K562 (cell line): ENCODE data around the gene RPF1. TPM values are rescaled to one million over a fixed set of nuclear protein-coding genes. Genes with fewer than 3 reads are reported as not detected.

ENCODE experiments used
- ARID1B ChIP-seq: fragments of 450-650 bp; IDR thresholded peaks from 2 replicates; pipeline ENCODE4 v1.6.1; 2016; ENCODE audit warnings: antibody characterized with exemption, mild to moderate bottlenecking, inconsistent platforms
- CC2D1A ChIP-seq: fragments of 450-650 bp; IDR thresholded peaks from 2 replicates; pipeline ENCODE4 v1.6.1; 2017; ENCODE audit warnings: mild to moderate bottlenecking
- E2F4 ChIP-seq: sonication (generic); formaldehyde crosslinking; IDR thresholded peaks from 2 replicates; pipeline ENCODE4 v1.8.0; 2022; ENCODE audit warnings: mild to moderate bottlenecking, low read depth, missing genetic modification reagents
- EGR1 ChIP-seq: fragments of 450-650 bp; conservative IDR thresholded peaks from 2 replicates; pipeline ENCODE4 v1.6.1; 2017; ENCODE audit warnings: mild to moderate bottlenecking
- IRF9 ChIP-seq: fragments of 450-650 bp; IDR thresholded peaks from 2 replicates; pipeline ENCODE4 v1.6.1; 2016; ENCODE audit warnings: missing biosample characterization, missing genetic modification characterization
- MAZ ChIP-seq, 2 experiments: fragments of 450-650 bp in 1 of 2; sonication (generic) in 1 of 2; formaldehyde crosslinking; IDR thresholded peaks in 1 of 2; conservative IDR thresholded peaks in 1 of 2; 2 replicates each; pipeline versions ENCODE4 v1.4.0 to v1.5.0; 2020; ENCODE audit warnings: mild to moderate bottlenecking in 1 of 2, missing genetic modification reagents in 1 of 2
- MNT ChIP-seq, 2 experiments: fragments of 450-650 bp; conservative IDR thresholded peaks; 2 replicates each; pipeline ENCODE4 v1.6.1; 2017; ENCODE audit warnings: mild to moderate bottlenecking in 2 of 2, moderate library complexity in 2 of 2
- NKRF ChIP-seq: fragments of 450-650 bp; IDR thresholded peaks from 2 replicates; pipeline ENCODE4 v1.6.1; 2016; ENCODE audit warnings: borderline replicate concordance
- NONO ChIP-seq, 2 experiments: fragments of 200-400 bp in 1 of 2; fragments of 450-650 bp in 1 of 2; formaldehyde crosslinking in 1 of 2; IDR thresholded peaks; 2 replicates each; pipeline ENCODE4 v1.6.1; 2017; ENCODE audit warnings: low read depth in 2 of 2, mild to moderate bottlenecking in 2 of 2, moderate library complexity in 2 of 2, low read length in 1 of 2
- NR1H2 ChIP-seq: sonication (generic); formaldehyde crosslinking; IDR thresholded peaks from 2 replicates; pipeline ENCODE4 v1.4.0; 2020; ENCODE audit warnings: mild to moderate bottlenecking, missing genetic modification reagents
- PYGO2 ChIP-seq: fragments of 450-650 bp; IDR thresholded peaks from 2 replicates; pipeline ENCODE4 v1.6.1; 2016; ENCODE audit warnings: mild to moderate bottlenecking, missing genetic modification characterization, moderate library complexity, missing compliant biosample characterization
- SNIP1 ChIP-seq: fragments of 450-650 bp; IDR thresholded peaks from 2 replicates; pipeline ENCODE4 v1.7.1; 2017; ENCODE audit warnings: low read depth, mild to moderate bottlenecking
- SP1 ChIP-seq: sonication (generic); formaldehyde crosslinking; IDR thresholded peaks from 2 replicates; pipeline ENCODE4 v1.8.1; 2022; ENCODE audit warnings: mild to moderate bottlenecking, missing genetic modification reagents
- STAG1 ChIP-seq: sonication (generic); formaldehyde crosslinking; IDR thresholded peaks from 2 replicates; pipeline ENCODE4 v1.5.0; 2020; ENCODE audit warnings: missing genetic modification reagents, borderline replicate concordance
- TCF7L2 ChIP-seq: fragments of 150-350 bp; IDR thresholded peaks from 2 replicates; pipeline ENCODE4 v1.6.1; 2016; ENCODE audit warnings: low read depth, mild to moderate bottlenecking, low read length, moderate library complexity
- USF1 ChIP-seq: sonication (generic); formaldehyde crosslinking; IDR thresholded peaks from 2 replicates; pipeline ENCODE4 v1.9.0; 2022; ENCODE audit warnings: mild to moderate bottlenecking, missing genetic modification reagents
- ZBTB7A ChIP-seq: IDR thresholded peaks from 2 replicates; pipeline ENCODE4 v1.6.1; 2011; ENCODE audit warnings: low read depth, mild to moderate bottlenecking, low read length, moderate library complexity, borderline replicate concordance; ENCODE audit not compliant: control insufficient read depth
- ZEB2 ChIP-seq: fragments of 450-650 bp; IDR thresholded peaks from 2 replicates; pipeline ENCODE4 v1.6.1; 2016
- ZNF224 ChIP-seq: sonication (generic); formaldehyde crosslinking; IDR thresholded peaks from 2 replicates; pipeline ENCODE4 v1.8.0; 2022; ENCODE audit warnings: mild to moderate bottlenecking, missing genetic modification reagents
- ZNF512 ChIP-seq: IDR thresholded peaks from 2 replicates; pipeline ENCODE4 v1.6.1; 2016; ENCODE audit warnings: missing genetic modification characterization, missing compliant biosample characterization
- polyA plus RNA-seq, 8 experiments: library from polyadenylated mRNA; depleted of rRNA in 4 of 8; stranded (reverse) in 5 of 8; unstranded in 3 of 8; fragments of >200 nt; fragmentation: Nextera tagmentation in 2 of 8; fragmentation: Illumina TruSeq in 1 of 8; extraction: Ambion mirVana in 2 of 8; extraction: Trizol in 1 of 8; gene quantifications; 2 replicates each; pipeline versions ENCODE4 v1.2.1 to v1.2.3, GENCODE V29; 2011 to 2014; ENCODE audit warnings: inconsistent platforms in 1 of 8, missing spikeins in 1 of 8
- total RNA-seq, 7 experiments: library from RNA; depleted of rRNA in 6 of 7; stranded (reverse); fragments of >200 nt in 6 of 7; fragmentation: Illumina TruSeq in 2 of 7; extraction: Trizol in 2 of 7; gene quantifications; 2 replicates each; pipeline versions ENCODE4 v1.2.1 to v1.2.3, GENCODE V29; 2011 to 2021; ENCODE audit warnings: low replicate concordance in 1 of 7

RPF1 gene
- total and polyA plus RNA-seq, 9 of the 15 experiments (the other 6 are each of a cell fraction or from before 2014, with no cell fraction given), result 52.4 to 156 (median 90.2) TPM

GRCh38 chr1:84506002-84506728 is 27.1 kb downstream of the RPF1 start, which contains the start of the genes GNG5 and SPATA1 (continued):
- TF ChIP-seq ARID1B (peak; percentile 87), TCF7L2 (no peak), IRF9 (tag) (no peak), ZNF224 (CRISPR knock-in tag) (no peak), PYGO2 (tag) (no peak), ZBTB7A (peak; percentile 79), CC2D1A (no peak), NR1H2 (CRISPR knock-in tag) (no peak), MAZ (CRISPR knock-in tag; conservative IDR thresholded peaks at IDR 0.05 in 1 of 2, IDR thresholded peaks at IDR 0.05 in 1 of 2) (peak; percentile 84 to 92), SNIP1 (no peak), STAG1 (CRISPR knock-in tag) (no peak), E2F4 (CRISPR knock-in tag) (no peak), SP1 (CRISPR knock-in tag) (peak; percentile 80), USF1 (no peak), ZNF512 (tag) (no peak), NKRF (peak; percentile 68; the same call in 1 of the 2 replicates), EGR1 (peak; percentile 97), ZEB2 (peak; percentile 53; the same call in 1 of the 2 replicates), NONO (IDR thresholded peaks at IDR 0.05; ENCODE audit: low read depth in 2 of 2, low read length in 1 of 2) (peak in 1 of 2 experiments; percentile 68; a peak in 1 of 4 replicates), MNT (conservative IDR thresholded peaks at IDR 0.05) (peak; percentile 80 to 82)
